HK-2 (cell line): ENCODE measurements around the gene PRKCQ.
A peak's percentile ranks its signal among the peaks of the same experiment; 100 is the strongest.
"Not testable (repeated sequence)": the region's sequence is repeated elsewhere in the genome, so short reads cannot be mapped to it uniquely, and the experiment has no call there.

ENCODE experiments used
- DNase-seq: peaks from one replicate; pipeline ENCODE4 v3.0.0-alpha.2; 2018; ENCODE audit not compliant: unreplicated experiment

The PRKCQ gene

DNA sequence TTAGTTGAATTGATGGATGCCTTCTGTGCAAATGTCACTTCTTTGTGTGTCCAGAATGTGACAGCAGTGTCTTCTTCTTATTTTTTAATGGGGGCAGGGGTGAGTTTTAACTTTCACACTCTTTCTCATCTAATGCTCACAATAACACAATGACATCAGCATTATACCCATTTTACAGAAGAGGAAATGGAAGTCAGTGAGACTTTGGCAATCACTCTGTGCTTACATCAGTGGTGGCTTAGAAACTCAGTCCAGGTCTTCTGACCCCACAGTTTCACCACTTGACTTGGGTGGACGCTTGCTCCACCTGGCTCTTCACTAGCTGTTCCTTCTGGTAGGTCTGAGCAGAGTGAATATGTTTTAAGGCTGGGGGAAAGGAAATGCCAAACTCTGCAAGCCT is 124.0 kb downstream of the PRKCQ start:
- no peak for DNase-seq

DNA sequence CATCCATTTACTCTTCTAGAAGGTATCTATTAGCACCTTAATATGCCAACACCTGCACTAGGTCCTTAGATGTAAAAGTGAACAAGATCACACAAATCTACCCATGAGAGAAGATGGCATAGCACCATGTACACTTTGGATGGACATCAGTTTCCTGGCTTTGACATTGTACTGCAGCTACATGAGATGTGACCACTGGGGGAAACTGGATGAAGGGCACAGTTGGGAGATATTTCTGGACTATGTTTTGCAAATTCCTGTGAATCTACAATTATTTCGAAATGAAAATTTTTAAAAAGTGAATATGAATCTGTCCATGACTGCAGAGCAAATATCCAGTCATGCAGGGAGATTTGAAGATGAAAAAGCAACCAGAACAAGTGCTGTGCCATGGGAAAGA is 124.5 kb downstream of the PRKCQ start:
- no peak for DNase-seq

DNA sequence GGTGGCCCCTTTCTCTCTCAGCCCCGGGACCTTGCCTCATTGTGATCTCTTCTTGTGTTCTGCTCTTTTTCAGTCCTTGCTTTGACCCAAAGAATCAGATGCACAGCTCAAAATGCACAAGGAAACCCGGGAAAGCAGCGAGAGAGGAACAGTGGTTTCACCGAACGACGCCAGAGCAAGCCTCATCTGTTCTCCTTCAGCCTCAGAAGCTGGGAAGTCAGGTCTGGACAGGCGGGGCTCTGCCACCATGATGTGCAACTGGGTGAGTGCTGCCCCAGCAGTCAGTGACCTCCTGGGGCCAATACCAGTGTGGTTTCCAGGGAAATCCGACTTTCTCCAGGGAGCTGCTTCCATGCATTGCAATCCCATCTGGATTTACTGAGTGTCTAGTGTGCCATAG is 133.4 kb downstream of the PRKCQ start:
- DNase-seq = no peak

DNA sequence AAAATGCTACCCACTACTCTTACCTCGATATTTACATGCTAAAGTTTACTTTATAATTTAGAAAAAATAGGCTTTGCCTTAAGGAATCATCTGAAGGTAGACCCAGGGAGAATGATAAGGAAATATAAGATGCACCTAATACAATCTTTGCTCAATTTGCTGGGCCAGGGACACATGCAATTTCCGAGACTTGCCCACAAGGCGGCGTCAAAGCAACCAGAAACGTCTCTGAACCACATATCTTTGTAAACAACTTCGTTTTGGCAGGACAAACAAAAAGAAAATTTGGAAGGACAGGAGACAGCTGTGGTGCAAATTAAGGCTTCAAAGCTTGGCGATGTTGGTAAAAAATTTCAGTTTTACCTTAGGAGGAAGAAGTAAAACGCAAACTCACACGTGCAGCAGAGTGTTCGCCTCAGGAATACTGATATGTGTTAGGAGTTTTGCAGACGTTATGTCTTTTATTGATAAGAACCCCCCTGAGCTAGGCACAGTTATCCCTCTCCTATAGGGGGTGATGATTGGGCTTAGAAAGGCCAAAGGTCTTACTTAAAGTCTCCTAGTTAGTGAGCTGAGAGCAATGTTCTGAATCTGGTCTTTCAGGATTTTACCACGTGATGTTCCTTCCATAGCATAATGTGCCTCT is 134.3 kb downstream of the PRKCQ start:
- DNase-seq = peak; percentile 13

DNA sequence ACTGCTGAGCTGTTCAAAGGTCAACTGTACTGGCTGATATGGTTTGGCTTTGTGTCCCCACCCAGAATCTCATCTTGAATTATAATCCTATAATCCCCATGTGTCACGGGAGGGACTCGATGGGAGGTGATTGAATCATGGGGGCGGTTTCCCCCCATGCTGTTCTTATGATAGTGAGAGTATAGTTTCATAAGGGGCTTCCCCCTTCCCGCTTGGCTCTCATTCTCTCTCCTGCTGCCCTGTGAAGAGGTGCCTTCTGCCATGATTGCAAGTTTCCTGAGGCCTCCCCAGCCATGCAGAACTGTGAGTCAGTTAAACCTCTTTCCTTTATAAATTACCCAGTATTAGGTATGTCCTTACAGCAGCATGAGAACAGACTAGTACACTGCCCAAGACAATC is 140.2 kb downstream of the PRKCQ start:
- not testable (repeated sequence) for DNase-seq

DNA sequence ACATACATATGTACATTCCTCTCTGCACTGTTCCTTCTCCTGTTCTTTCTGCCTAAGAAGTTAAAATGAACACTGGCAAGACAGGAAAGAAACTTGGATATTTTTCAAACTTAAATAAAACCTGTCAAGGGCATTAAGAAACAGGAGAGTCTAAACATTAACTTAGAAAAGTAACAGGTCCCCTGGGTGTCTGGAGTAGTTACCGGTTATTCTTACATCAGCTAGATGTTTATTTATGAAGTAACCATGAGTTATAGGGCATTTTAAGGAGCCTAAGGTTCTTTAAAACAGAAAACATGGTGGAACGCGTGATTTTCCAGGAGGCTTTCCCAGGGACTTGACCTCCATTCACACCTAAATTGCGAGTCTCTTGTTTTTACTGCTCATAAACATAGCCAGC is 148.2 kb downstream of the PRKCQ start:
- no peak for DNase-seq

DNA sequence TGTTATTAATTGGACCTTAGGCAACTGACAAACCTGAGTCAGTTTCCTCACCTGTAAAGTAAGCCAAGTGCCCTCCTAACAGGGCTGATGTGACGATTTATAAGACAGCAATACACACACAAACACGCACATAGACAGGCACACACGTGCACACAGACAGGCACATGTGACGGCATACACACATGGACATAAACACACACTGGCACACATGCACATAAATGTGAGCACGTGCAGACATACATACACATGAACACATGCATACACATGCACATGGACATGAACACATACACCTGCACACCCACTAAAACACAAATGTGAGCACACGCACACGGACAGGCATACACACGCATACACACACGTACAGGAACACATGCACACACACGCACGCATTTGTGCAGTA is 148.9 kb downstream of the PRKCQ start:
- no peak for DNase-seq

DNA sequence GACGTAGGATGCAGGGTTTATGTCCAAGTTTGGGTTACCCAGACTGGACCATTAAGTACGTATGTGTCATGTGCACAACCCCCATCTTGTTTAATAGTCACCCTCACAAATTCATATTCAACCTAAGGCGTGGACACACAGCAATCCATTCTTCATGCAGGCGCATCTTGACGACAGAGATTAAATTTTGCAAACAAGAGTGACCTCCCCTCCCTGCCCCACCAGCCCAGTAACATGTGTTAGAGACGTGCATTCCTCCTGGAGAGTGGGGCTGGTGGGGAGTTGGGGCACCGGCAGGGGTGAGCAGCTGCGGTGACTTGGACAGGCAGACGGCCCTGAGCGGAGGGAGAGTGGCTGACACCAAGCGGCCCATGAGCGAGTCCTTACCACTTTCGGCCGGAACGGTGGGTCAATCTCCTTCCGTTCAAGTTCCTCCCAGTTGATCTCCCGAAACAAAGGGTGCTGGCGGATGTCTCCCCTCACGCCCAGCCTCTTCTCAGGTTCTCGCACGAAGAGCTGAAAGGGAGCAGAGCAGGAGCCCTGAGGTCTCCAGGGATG is 149.6 kb downstream of the PRKCQ start:
- no peak for DNase-seq

DNA sequence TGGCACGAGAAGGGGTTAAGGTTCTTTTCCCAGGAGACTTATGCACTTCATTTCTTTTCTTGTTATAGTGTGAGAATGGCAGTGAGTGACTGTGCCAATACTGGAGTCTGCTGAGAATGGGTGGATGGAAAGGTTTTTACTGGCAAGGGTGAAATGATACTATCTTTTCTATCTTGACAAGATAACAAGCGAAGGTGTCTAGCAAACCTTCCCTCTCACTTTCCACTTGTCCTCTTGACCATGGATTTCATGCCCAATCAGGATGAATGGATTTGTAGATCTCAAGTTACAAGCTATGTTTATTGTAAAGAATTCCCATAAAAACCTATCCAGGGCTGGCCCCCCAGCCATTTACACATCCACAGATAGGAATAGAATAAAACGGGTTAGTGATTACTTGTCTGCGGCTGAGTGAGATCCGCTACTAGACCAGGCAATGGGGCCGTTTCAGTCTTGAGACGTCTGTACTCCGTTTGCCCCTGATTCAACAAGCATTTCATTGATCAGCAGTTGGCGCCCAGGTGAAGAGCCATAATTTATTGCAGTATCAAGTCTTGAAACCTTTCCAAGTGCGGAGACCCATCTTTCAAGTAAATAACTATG is 152.6 kb downstream of the PRKCQ start:
- DNase-seq = no peak

DNA sequence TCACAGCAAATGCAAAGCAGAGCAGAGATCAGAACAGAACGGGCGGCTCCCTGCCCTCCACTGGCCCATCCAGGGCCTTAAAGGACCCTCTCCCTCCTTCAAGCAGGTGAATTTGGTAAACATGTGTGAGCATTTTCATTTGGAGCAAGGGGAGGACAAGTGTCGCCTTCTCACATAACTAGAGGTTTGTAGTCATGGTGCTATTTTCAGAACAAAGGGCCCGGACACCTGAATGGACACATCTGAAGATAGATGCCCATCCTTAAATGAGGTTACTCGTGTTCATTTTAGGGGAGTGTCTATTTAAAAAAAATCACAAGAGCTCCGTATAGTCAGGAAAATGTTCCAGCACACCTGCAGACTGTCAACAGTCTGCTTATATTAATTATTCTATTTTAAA is 153.8 kb downstream of the PRKCQ start:
- no peak for DNase-seq

DNA sequence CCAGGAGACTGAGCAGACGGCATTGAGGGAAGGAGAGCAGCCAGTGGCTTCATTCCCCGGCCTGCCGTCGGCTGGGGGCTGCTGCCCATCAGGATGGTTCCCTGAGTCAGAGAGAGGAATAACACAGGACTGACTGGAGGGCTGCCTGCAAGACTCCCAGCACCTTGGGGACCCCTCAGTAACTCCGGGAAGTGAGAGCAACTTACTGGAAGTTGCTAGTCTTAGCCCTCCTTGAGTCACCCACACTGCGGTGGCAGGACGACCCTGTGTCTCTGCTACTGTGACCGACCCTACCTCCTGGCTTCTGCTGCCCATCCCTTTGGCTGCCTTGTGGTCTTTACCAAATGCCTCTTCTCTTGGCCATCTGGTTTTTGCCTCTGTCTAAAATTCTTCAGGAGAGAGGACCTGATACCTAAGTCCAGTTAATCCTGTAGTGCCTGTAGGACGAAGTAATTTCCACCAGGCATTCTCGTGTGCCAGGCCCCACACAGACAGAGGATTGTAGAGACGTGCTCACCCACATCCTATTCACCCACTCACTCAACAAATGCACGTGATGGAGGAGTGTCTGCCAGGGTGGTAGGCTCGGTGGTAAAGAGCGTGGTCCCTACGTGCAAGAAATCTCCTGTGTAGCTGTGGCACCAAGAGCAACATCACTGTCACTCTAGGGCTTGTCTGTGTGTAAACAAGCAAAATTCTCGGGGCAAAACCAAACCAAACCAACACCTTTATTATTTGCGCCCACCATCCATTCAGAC is 156.5 kb downstream of the PRKCQ start:
- DNase-seq = no peak

DNA sequence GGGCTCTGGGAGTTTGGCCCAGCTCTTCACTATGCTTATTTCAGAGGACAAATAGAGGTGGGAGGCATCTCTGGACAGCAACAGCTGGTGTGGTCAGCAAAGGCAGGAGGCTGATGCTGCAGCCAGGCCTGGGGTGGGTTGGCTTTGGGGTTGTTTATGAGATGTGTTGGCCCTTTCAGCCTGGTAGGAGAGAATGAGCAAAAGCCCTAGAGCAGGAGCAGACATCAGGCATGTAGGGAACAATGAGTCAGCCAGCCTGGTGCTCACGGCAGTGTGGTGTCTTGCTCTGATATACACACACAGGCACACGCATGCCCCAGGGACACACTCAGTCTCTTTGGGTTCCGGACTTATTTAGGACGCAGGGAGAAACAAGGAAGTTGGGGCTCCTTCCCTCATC is 157.1 kb downstream of the PRKCQ start:
- DNase-seq = no peak

DNA sequence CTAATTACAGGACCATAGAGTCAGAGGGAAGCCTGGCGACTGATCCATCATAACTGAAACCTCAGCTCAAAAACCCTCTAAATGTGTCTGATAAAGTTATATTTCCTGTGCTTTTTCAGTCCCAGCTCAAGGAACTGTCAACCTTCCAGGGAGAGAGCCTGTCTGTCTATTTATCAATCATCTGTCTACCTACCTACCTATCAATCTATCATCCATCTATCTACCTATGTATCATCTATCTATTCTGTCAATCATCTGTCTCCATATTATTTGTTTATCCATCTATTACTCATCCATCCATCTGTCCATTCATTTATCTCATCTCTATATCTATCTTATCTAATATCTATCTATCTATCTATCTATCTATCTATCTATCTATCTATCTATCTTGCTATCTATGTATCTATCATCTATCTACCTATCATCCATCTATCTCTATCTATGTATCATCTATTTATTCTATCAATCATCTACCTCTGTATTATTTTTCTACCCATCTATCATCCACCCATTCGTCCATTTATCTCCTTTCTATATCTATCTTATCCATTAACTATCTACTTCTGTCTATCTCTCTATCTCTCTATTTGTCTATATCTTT is 161.4 kb downstream of the PRKCQ start:
- DNase-seq = no peak

DNA sequence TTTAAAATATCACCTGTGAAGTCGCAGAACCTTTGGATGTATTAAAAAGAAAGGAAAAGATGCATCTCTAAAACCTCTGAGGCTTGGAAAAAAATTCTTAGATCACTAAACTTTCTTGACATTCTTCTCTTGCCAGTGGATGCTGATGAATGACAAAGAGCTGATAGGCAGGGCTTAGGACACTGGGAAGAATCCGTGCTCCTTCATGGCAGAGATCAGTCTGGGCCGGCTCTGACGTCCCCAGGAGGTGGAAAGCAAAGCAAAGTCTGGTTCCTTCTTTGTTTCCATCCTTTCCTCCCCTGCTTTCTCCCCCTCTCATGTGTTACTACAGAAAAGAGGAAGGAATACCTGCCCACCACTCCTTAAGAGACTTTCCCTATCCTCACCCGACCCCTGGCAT is 161.9 kb downstream of the PRKCQ start:
- no peak for DNase-seq

DNA sequence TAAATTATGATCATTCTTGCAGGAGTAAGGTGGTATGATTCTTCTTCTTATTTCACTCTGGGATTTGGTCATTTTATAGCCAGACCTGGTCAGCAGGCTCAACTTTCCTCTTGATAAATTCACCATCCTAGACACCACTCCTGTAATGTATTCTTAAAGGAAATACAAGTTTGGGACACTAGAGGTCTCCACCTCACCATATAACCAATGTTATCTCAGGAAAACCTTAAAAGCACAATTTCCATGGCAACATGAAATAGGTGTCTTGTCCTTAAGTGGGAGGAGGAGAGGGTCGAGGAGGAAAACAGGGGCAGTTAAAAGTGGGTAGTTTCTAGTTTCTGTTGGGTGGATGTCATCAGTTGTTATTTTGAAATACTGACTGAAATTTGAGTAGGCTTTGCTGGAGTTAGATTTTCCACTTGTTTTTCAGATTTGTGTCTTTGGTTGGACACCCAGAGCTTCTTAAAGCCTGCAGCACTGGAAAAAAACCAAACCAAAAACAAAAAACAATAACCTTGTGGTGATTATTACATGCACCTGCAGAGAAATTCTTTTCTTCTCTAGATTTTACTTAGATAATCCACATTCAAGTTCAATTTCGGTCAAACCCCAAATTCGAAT is 163.1 kb downstream of the PRKCQ start:
- no peak for DNase-seq

DNA sequence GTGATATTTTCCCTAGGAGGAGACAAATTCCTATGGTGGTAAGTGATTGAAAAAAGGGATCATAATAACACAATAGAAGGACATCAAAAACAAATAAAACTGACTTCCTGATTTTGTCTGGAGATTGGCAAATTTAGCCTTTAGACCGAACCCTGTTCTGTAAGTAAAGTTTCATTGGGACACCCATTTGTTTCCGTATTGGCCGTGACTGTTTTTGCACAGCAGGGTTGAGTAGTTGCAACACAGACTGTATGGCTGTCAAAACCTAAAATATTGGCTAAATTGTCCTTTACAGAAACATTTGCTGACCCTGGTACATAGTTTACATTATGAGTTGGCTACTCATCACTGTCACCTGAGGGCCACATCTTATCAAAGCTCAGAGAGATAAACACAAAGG is 168.6 kb downstream of the PRKCQ start:
- no peak for DNase-seq

DNA sequence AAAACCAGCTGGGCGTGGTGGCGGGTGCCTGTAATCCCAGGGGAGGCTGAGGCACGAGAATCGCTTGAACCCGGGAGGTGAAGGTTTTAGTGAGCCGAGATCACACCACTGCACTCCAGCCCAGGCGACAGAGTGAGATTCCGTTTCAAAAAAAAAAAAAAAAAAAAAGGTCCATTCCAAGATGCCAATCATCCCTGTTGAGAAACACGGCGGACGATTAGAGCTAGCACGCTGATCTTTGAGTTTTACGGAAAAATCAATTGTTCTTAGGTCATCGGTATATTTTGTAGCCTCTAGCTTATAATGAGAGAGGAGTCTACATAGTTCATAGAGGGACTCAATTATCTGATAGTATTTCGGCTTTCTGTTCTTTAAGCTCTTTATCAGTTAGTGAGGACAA is 169.2 kb downstream of the PRKCQ start:
- DNase-seq = no peak

DNA sequence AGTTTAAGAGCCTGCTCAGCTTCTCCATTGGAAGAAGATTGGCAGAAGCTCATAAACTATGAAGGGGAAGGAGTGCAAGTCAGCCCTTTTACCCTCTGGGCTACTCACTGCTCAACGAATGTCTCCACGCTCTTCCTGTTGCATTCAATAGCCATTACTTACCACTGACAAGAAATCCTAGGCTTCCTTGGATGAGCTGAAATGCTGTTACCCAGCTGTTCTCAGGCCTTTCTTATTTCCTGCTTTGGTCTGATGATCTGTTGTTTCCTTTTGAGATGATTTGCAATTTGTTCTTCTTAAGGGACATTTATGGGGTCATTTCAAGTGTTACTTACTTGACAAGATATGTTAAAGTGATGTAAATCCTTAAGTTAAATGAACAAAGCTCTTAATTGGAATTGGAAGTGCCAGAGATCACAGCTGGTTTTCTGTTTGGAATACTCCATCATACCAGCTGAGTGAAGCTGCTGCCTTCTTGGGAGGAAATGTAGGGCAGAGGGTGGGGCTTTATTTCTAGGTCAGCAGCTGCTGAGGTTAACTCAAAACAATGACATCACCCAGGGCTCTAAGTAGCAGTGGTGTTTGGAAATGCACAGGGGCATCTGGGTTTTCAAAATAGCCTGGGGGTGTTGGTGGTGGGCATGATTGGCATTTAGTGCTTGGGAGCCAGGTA is 170.0 kb downstream of the PRKCQ start:
- no peak for DNase-seq

DNA sequence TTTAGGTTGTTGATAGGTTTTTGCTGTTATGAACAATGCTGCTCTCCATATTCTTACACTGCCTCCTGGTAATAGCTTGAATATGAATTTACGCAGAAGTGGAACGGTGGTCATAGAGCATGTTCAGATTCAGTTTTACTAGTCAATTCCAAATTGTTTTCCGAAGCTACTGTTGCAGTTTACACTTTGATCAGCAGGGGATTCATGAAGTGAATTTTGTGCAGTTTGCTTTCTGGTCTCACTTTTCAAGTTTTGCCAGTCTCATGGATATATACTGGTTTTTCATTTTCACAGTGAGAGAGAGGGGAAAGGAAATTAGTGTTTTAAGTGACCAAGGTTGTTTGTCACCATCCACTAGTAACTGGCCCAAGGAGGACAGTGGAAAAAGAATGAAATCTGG is 171.3 kb downstream of the PRKCQ start:
- no peak for DNase-seq

DNA sequence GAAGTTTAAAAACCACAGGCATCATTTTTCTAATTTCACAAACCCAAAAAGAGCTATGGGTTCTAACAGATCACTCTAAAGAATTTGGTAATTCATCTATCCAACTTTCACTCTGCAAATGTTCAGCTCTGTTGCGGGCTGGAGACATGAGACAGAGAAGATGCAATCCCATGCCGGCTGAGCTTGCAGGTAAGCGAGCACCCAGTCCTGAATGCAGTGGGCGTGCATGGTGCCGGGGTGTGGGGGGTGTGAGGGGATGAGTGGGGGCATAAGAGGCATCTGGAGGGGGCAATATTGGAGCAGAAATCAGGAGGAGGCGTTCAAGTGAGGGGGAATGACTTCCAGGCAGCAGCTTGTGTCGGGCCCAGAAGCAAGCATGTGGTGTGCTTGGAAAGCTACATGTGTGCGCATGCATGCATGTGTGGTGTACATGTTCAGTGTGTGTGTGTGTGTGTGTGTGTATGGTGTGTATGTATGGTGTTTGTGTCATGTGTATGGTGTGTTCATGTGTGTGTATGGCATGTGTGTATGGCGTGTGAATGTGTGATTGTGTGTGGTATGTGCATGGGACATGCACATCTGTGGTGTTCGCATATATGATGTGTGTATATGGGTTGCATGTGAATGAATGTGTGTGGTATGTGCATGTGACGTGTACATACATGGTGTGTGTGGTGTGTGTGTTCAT is 172.9 kb downstream of the PRKCQ start:
- DNase-seq = no peak
